IMR-90 (cell line): Measurements from ENCODE around the gene RET. TPM values are rescaled to one million over a fixed set of nuclear protein-coding genes. Genes with fewer than 3 reads are reported as not detected.

Source experiments
- ATAC-seq: fragments of 200-7000 bp; cut with Tn5 transposase; 2 replicates; pipeline ENCODE4 v1.9.1; 2020; ENCODE audit warnings: low read depth, mild to moderate bottlenecking, moderate library complexity
- BruUV-seq: library from RNA; stranded (reverse); fragments of 400-500 nt; replicated peaks from 2 replicates; lab custom pipeline; 2021; lab: Mats Ljungman, UMichigan
- CTCF ChIA-PET: fragments of 300-600 bp; formaldehyde crosslinking; extraction: SDS; loops from one replicate; lab custom pipeline; 2021; ENCODE audit warnings: antibody characterized with exemption; lab: Yijun Ruan, JAX
- POLR2A ChIA-PET: fragments of 300-600 bp; sonication (Branson Sonifier 250); formaldehyde crosslinking; loops from one replicate; lab custom pipeline; 2022; ENCODE audit warnings: antibody characterized with exemption; ENCODE audit not compliant: unreplicated experiment; lab: Charles Lee
- DNase-seq: peaks from one replicate; pipeline ENCODE4 v3.0.0; 2013
- H2AFZ ChIP-seq: replicated peaks from 2 replicates; pipeline ENCODE3; 2013; ENCODE audit warnings: low read length, mild to moderate bottlenecking; ENCODE audit not compliant: poor library complexity
- H2AK5ac ChIP-seq: 2 replicates; pipeline ENCODE4 v1.6.1; 2013; ENCODE audit warnings: low read depth, low read length, inconsistent platforms
- H2AK9ac ChIP-seq: replicated peaks from 2 replicates; pipeline ENCODE3; 2013; ENCODE audit warnings: mild to moderate bottlenecking, low read depth, low read length, moderate library complexity; ENCODE audit not compliant: poor library complexity
- H2BK120ac ChIP-seq: 2 replicates; pipeline ENCODE4 v1.6.1; 2013; ENCODE audit warnings: low read depth, low read length, inconsistent platforms
- H2BK15ac ChIP-seq: 3 replicates; pipeline ENCODE4 v1.6.1; 2013; ENCODE audit warnings: low read depth, low read length, inconsistent platforms
- H2BK20ac ChIP-seq: 2 replicates; pipeline ENCODE4 v1.6.1; 2013; ENCODE audit warnings: low read depth, mild to moderate bottlenecking, inconsistent platforms, low read length, moderate library complexity
- H2BK5ac ChIP-seq: 2 replicates; pipeline ENCODE4 v1.6.1; 2013; ENCODE audit warnings: mild to moderate bottlenecking, low read depth, low read length, inconsistent platforms; ENCODE audit not compliant: poor library complexity, severe bottlenecking
- H3K14ac ChIP-seq: replicated peaks from 2 replicates; pipeline ENCODE4 v1.6.1; 2013; ENCODE audit warnings: low read depth, low read length, inconsistent platforms
- H3K18ac ChIP-seq: 2 replicates; pipeline ENCODE4 v1.6.1; 2013; ENCODE audit warnings: low read depth, low read length, control low read depth
- H3K23ac ChIP-seq: 2 replicates; pipeline ENCODE4 v1.6.1; 2013; ENCODE audit warnings: low read depth, low read length, inconsistent platforms
- H3K27ac ChIP-seq: 2 replicates; pipeline ENCODE4 v1.5.1; 2013; ENCODE audit warnings: mild to moderate bottlenecking, control low read depth, low read length; ENCODE audit not compliant: insufficient read depth
- H3K27me3 ChIP-seq: 2 replicates; pipeline ENCODE4 v1.6.1; 2013; ENCODE audit warnings: low read length; ENCODE audit not compliant: control insufficient read depth, insufficient read depth
- H3K36me3 ChIP-seq: 2 replicates; pipeline ENCODE4 v1.6.1; 2013; ENCODE audit warnings: low read length, mixed read lengths; ENCODE audit not compliant: control insufficient read depth, insufficient read depth
- H3K4ac ChIP-seq: 2 replicates; pipeline ENCODE4 v1.6.1; 2013; ENCODE audit warnings: low read depth, low read length, inconsistent platforms
- H3K4me1 ChIP-seq: 2 replicates; pipeline ENCODE4 v1.6.1; 2013; ENCODE audit warnings: low read length, mixed read lengths; ENCODE audit not compliant: control insufficient read depth, insufficient read depth
- H3K4me2 ChIP-seq: 2 replicates; pipeline ENCODE4 v1.6.1; 2013; ENCODE audit warnings: low read depth, mild to moderate bottlenecking, control low read depth, low read length, moderate library complexity
- H3K4me3 ChIP-seq: 2 replicates; pipeline ENCODE4 v1.5.1; 2013; ENCODE audit warnings: low read depth, mild to moderate bottlenecking, control low read depth, low read length, moderate library complexity; ENCODE audit not compliant: insufficient read depth
- H3K56ac ChIP-seq: 2 replicates; pipeline ENCODE4 v1.6.1; 2013; ENCODE audit warnings: low read length, inconsistent platforms; ENCODE audit not compliant: insufficient read depth; ENCODE audit errors: extremely low read depth
- H3K79me1 ChIP-seq, 2 experiments: 2 replicates each; pipeline ENCODE4 v1.6.1; 2013; ENCODE audit warnings: low read length in 2 of 2, inconsistent platforms in 1 of 2, low read depth in 1 of 2
- H3K9ac ChIP-seq: 2 replicates; pipeline ENCODE4 v1.6.1; 2013; ENCODE audit warnings: low read depth, low read length, control low read depth
- H3K9me1 ChIP-seq: 2 replicates; pipeline ENCODE4 v1.6.1; 2013; ENCODE audit warnings: low read length, inconsistent platforms; ENCODE audit not compliant: insufficient read depth
- H3K9me3 ChIP-seq: 2 replicates; pipeline ENCODE4 v1.6.1; 2013; ENCODE audit warnings: low read length; ENCODE audit not compliant: control insufficient read depth, insufficient read depth
- H4K20me1 ChIP-seq: 2 replicates; pipeline ENCODE4 v1.6.1; 2013; ENCODE audit warnings: low read length, inconsistent platforms; ENCODE audit not compliant: insufficient read depth
- H4K5ac ChIP-seq: 2 replicates; pipeline ENCODE4 v1.6.1; 2013; ENCODE audit warnings: mild to moderate bottlenecking, low read depth, low read length, control low read depth
- H4K8ac ChIP-seq, 2 experiments: 2 replicates each; pipeline ENCODE4 v1.6.1; 2013; ENCODE audit warnings: low read depth in 2 of 2, low read length in 2 of 2, control low read depth in 1 of 2, inconsistent platforms in 1 of 2
- H4K91ac ChIP-seq: 2 replicates; pipeline ENCODE4 v1.6.1; 2013; ENCODE audit warnings: low read depth, low read length, inconsistent platforms; ENCODE audit not compliant: insufficient read depth
- CEBPB ChIP-seq: IDR thresholded peaks from 2 replicates; pipeline ENCODE4 v1.6.1; 2012; ENCODE audit warnings: low read depth, low read length, improper control_type of control experiment
- FOS ChIP-seq: fragments of 150-350 bp; IDR thresholded peaks from 2 replicates; pipeline ENCODE4 v1.6.1; 2016; ENCODE audit warnings: low read depth, low read length
- MAFK ChIP-seq: IDR thresholded peaks from 2 replicates; pipeline ENCODE4 v1.6.1; 2012; ENCODE audit warnings: low read depth, low read length, improper control_type of control experiment
- MAZ ChIP-seq: IDR thresholded peaks from 2 replicates; pipeline ENCODE4 v1.6.1; 2012; ENCODE audit warnings: low read depth, mild to moderate bottlenecking, low read length, improper control_type of control experiment, moderate library complexity, borderline replicate concordance
- MXI1 ChIP-seq: IDR thresholded peaks from 2 replicates; pipeline ENCODE4 v1.6.1; 2012; ENCODE audit warnings: low read depth, mild to moderate bottlenecking, low read length, moderate library complexity, borderline replicate concordance
- POLR2A ChIP-seq: IDR thresholded peaks from 2 replicates; pipeline ENCODE4 v1.6.1; 2012; ENCODE audit warnings: mild to moderate bottlenecking, low read depth, low read length
- RCOR1 ChIP-seq: IDR thresholded peaks from 2 replicates; pipeline ENCODE4 v1.6.1; 2012; ENCODE audit warnings: mild to moderate bottlenecking, low read length, improper control_type of control experiment; ENCODE audit not compliant: insufficient replicate concordance
- WGBS, 2 experiments: methylation state at CpG; one replicate each; pipeline versions ENCODE4 v1.1.5 to v1.1.7; 2013; ENCODE audit warnings: missing lambda C conversion rate in 2 of 2; ENCODE audit not compliant: insufficient read length in 1 of 2; ENCODE audit errors: extremely low coverage in 2 of 2; 5-methylcytosine and 5-hydroxymethylcytosine counted together
- dilution Hi-C: fragments of 300-500 bp; cut with HindIII; formaldehyde crosslinking; loops from one replicate; pipeline ENCODE4 v1.14.3; 2018; ENCODE audit warnings: low sequenced_read_pairs; ENCODE audit not compliant: unreplicated experiment
- in situ Hi-C: fragments of 300-500 bp; cut with MboI; formaldehyde crosslinking; loops from 3 replicates; pipeline ENCODE4 v1.14.3; 2019; ENCODE audit warnings: low sequenced_read_pairs, inconsistent platforms, mixed read lengths
- intact Hi-C: fragments of 100-400 bp; cut with micrococcal nuclease; formaldehyde crosslinking; loops from 2 replicates; pipeline ENCODE4 v1.10.0; 2022
- polyA plus RNA-seq, 3 experiments: library from polyadenylated mRNA; depleted of rRNA; stranded (reverse); fragments of >200 nt; gene quantifications; 2 replicates each; pipeline ENCODE4 v1.2.3, GENCODE V29; 2012; ENCODE audit warnings: low replicate concordance in 1 of 3
- total RNA-seq: library from RNA; depleted of rRNA; stranded (reverse); fragments of >200 nt; gene quantifications from 2 replicates; pipeline ENCODE4 v1.2.3, GENCODE V29; 2012

The RET gene
- total and polyA plus RNA-seq, 2 of the 4 experiments (the other 2 are of a cell fraction), result 0.10 to 0.18 TPM

DNA sequence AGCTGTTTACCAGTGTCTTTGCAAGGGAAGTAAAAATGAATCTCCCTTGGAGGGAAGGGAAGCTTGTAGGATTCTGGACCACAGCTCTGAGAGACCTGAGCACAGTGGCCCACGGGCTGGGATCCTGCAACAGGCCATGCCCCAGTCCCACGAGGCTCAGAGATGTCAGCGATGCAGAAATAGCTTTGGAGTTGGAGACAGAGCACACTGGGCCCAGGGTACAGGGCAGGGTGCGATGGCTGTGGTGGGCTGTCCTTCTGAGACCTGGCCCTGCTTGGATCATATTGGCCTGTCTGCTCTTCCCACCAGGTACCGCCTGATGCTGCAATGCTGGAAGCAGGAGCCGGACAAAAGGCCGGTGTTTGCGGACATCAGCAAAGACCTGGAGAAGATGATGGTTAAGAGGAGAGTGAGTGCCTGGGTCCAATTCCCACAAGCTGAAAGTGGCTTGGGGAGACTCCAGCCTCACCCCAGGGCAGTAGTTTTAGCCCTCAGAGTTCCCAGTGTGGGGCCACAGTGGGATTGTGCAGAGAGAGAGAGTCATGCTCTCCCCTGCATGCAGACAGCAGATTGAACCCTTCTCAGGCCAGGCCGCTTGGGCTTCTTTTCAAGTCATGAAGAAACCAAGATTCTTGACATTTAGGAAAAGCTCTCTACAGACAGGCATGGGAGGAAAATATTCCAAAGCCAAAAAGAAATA is 47.9 kb downstream of the RET start:
- ChIA-PET POLR2A (no interaction called here), CTCF (no interaction called here)
- peaks cover 3% of the 10 kb centered on the region; the same call in 1 of the 2 replicates for H4K20me1 ChIP-seq
- no peak overlapping the region for H3K56ac ChIP-seq
- H3K23ac ChIP-seq, result no peak overlapping the region
- no peak overlapping the region for H2AK9ac ChIP-seq
- 91% methylated on average over 4 of the region's 9 CpGs; no CpG with 5 or more reads in 1 of the 2 experiments for WGBS, 2 experiments
- in situ Hi-C loops (loop anchor here (25.0 kb wide), 1 partner anchor 1863 kb away; the partner anchor contains the start of gene DEPP1), intact Hi-C loops (no loop called here), dilution Hi-C loops (no loop called here)
- no peak overlapping the region for H4K5ac ChIP-seq
- no TSS peak for BruUV-seq
- peaks cover 7% of the 10 kb centered on the region; the same call in 1 of the 2 replicates for H3K9me1 ChIP-seq
- no peak overlapping the region for H3K9ac ChIP-seq
- no peak overlapping the region for H2BK5ac ChIP-seq
- TF ChIP-seq FOS, result no peak
- TF ChIP-seq POLR2A, result no peak
- no peak for TF ChIP-seq MAFK
- TF ChIP-seq RCOR1, result no peak
- no peak for TF ChIP-seq MAZ
- no peak for TF ChIP-seq MXI1
- TF ChIP-seq CEBPB, result no peak
- no peak overlapping the region for H3K4me2 ChIP-seq
- H3K4me3 ChIP-seq, result no peak overlapping the region
- ATAC-seq, result no peak
- H3K27me3 ChIP-seq, result peaks cover 16% of the 10 kb centered on the region
- no peak overlapping the region for H3K18ac ChIP-seq
- no peak overlapping the region for H2AK5ac ChIP-seq
- no peak overlapping the region for H2BK15ac ChIP-seq
- H3K79me1 ChIP-seq, result no peaks in the 10 kb centered on the region
- H3K4ac ChIP-seq, result no peak overlapping the region
- no peaks in the 10 kb centered on the region for H3K9me3 ChIP-seq
- H4K8ac ChIP-seq, result no peak overlapping the region
- H3K27ac ChIP-seq, result no peak overlapping the region
- no peaks in the 10 kb centered on the region for H3K36me3 ChIP-seq
- no peak for DNase-seq
- no peak overlapping the region for H2BK120ac ChIP-seq
- peaks cover 9% of the 10 kb centered on the region for H3K4me1 ChIP-seq
- H2AFZ ChIP-seq, result no peak overlapping the region
- no peak overlapping the region for H4K91ac ChIP-seq
- H2BK20ac ChIP-seq, result no peak overlapping the region
- no peak overlapping the region for H3K14ac ChIP-seq
